ENCODE data around the gene AFG3L2.

Gene AFG3L2

DNA sequence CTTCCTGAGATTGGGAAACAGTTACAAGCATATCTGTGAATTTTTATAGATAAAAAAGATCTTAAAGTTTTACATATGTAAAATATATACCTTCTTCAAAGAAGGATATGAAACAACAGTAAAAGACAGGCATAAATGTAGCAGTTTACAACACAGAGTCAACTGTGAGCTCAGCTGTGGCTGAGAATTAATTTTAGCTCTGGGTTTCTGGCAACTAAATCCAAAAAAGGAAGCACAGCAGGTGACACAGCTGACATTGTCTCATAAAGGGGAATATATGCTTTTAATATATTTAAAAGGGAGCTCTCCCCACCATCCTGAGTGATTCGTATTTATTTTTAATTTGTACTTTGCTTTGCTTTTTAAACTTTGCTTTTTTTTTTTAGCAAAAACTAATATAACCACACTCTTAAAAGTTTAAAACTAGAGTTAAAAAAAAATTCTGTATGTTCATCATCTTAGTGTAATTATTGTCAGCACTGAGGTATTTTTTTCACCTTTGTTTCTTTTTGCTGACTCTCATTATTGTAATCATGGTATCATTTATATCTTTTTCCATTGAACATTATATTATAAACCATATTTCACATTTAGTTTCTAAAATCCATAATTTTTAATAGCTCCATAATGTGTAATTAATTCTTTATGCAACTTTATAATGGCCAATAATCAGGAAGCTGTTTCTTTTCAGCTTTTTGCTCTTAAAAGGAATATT, 62.3 kb downstream of the AFG3L2 start:
- Histone ChIP-seq H2AFZ (ENCODE audit: low read depth, low read length) (no peak overlapping the region; the same call in 1 of the 2 replicates), H3K36me3 (replicated peaks; ENCODE audit: low read depth, low read length) (peaks cover 12% of the 10 kb centered on the region), H3K9ac (ENCODE audit: low read length) (peak overlapping the region; percentile 57), H4K20me1 (ENCODE audit: insufficient read depth, low read length) (no peaks in the 10 kb centered on the region), H3K27me3 (ENCODE audit: low read depth, low read length) (no peaks in the 10 kb centered on the region), H3K4me2 (ENCODE audit: low read length) (peak overlapping the region; percentile 79), H3K4me3 (ENCODE audit: low read length) (peak overlapping the region; percentile 52), H3K27ac (ENCODE audit: low read length) (peak overlapping the region; percentile 87), H3K4me1 (ENCODE audit: low read length) (peaks cover 53% of the 10 kb centered on the region), H3K9me3 (ENCODE audit: insufficient read depth, low read length) (peaks cover 3% of the 10 kb centered on the region; the same call in 1 of the 2 replicates), H3K79me2 (ENCODE audit: low read length) (no peaks in the 10 kb centered on the region)
- TF ChIP-seq EZH2phosphoT487 (IDR thresholded peaks at IDR 0.05; ENCODE audit: low read depth) (no peak), CTCF (IDR thresholded peaks at IDR 0.05; ENCODE audit: low read depth, low read length) (no peak)

DNA sequence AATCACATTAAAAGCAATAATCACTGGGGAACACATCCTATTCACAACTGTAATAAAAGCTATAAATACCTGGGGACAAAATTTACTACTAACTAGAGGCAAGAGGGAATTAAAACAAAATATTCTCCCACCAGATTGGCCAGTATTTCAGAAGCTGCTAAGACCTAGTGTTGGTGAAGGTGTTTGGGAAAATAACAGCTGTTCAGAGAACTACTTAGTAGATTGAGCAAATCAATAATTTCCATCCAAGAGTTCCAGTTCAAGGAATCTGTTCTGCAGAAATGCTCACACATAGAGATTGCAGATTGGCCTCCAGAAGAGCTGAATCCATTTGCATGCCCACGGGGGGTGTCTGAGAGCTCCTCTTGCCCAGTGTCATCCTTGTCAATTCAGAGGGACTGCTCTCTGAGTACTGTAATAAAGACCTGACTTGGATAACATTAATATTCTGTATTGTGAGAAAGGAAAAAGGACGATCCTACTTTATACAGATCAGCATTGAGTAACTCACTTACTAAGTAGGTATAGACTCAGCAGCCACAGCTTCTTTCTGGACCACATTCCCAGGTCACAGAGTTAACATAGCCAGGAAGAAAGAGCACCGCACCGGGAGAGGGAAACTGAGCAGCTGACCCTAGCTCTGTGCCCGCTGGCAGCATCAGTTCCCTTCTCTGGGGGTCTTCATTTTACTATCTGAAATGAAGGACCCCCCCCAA, 63.3 kb downstream of the AFG3L2 start:
- peaks cover 12% of the 10 kb centered on the region for H3K36me3 ChIP-seq (replicated peaks; ENCODE audit: low read depth, low read length)
- TF ChIP-seq CTCF (IDR thresholded peaks at IDR 0.05; ENCODE audit: low read depth, low read length) (no peak), EZH2phosphoT487 (IDR thresholded peaks at IDR 0.05; ENCODE audit: low read depth) (no peak)
- H3K27ac ChIP-seq (ENCODE audit: low read length): peak overlapping the region; percentile 87
- peaks cover 3% of the 10 kb centered on the region; the same call in 1 of the 2 replicates for H3K9me3 ChIP-seq (ENCODE audit: insufficient read depth, low read length)
- no peak overlapping the region for H2AFZ ChIP-seq (ENCODE audit: low read depth, low read length)
- peaks cover 61% of the 10 kb centered on the region for H3K4me1 ChIP-seq (ENCODE audit: low read length)
- no peaks in the 10 kb centered on the region for H4K20me1 ChIP-seq (ENCODE audit: insufficient read depth, low read length)
- H3K4me3 ChIP-seq (ENCODE audit: low read length): peak overlapping the region; percentile 52; the same call in 1 of the 2 replicates
- peak overlapping the region; percentile 79 for H3K4me2 ChIP-seq (ENCODE audit: low read length)
- no peaks in the 10 kb centered on the region for H3K27me3 ChIP-seq (ENCODE audit: low read depth, low read length)
- H3K9ac ChIP-seq (ENCODE audit: low read length): peak overlapping the region; percentile 57
- no peaks in the 10 kb centered on the region for H3K79me2 ChIP-seq (ENCODE audit: low read length)

GRCh38 chr18:12312976-12313375, 64.1 kb downstream of the AFG3L2 start:
- peaks cover 54% of the 10 kb centered on the region for H3K4me1 ChIP-seq (ENCODE audit: low read length)
- no peaks in the 10 kb centered on the region for H3K27me3 ChIP-seq (ENCODE audit: low read depth, low read length)
- no peak overlapping the region for H3K4me2 ChIP-seq (ENCODE audit: low read length)
- no peak overlapping the region for H2AFZ ChIP-seq (ENCODE audit: low read depth, low read length)
- no peaks in the 10 kb centered on the region for H3K79me2 ChIP-seq (ENCODE audit: low read length)
- peaks cover 12% of the 10 kb centered on the region for H3K36me3 ChIP-seq (replicated peaks; ENCODE audit: low read depth, low read length)
- peaks cover 3% of the 10 kb centered on the region; the same call in 1 of the 2 replicates for H3K9me3 ChIP-seq (ENCODE audit: insufficient read depth, low read length)
- TF ChIP-seq CTCF (IDR thresholded peaks at IDR 0.05; ENCODE audit: low read depth, low read length) (no peak), EZH2phosphoT487 (IDR thresholded peaks at IDR 0.05; ENCODE audit: low read depth) (no peak)
- no peak overlapping the region for H3K9ac ChIP-seq (ENCODE audit: low read length)
- H4K20me1 ChIP-seq (ENCODE audit: insufficient read depth, low read length): no peaks in the 10 kb centered on the region
- H3K4me3 ChIP-seq (ENCODE audit: low read length): no peak overlapping the region
- no peak overlapping the region for H3K27ac ChIP-seq (ENCODE audit: low read length)

DNA sequence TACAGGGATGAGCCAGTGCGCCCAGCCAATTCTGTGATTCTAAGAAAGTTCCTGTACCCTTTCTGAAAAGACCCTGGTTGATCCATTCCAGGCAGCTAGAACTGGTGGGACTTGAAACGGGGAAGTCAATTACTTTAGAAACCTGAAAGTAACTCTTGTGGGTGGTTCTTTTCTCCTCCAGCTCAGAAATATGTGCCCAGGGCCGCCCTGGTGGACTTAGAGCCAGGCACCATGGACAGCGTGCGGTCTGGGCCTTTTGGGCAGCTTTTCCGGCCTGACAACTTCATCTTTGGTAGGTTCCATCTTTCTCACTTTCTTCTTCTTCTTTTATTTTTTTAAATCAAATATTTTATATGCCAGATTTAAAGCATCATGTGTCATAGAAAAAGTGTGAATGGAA, 66.3 kb downstream of the AFG3L2 start:
- H3K4me2 ChIP-seq (ENCODE audit: low read length): no peak overlapping the region
- TF ChIP-seq EZH2phosphoT487 (IDR thresholded peaks at IDR 0.05; ENCODE audit: low read depth): no peak
- TF ChIP-seq CTCF (IDR thresholded peaks at IDR 0.05; ENCODE audit: low read depth, low read length): no peak

More for the DNA sequence above, 66.3 kb downstream of the AFG3L2 start:
- Histone ChIP-seq H3K79me2 (ENCODE audit: low read length) (no peaks in the 10 kb centered on the region), H3K9ac (ENCODE audit: low read length) (no peak overlapping the region), H3K4me3 (ENCODE audit: low read length) (no peak overlapping the region), H4K20me1 (ENCODE audit: insufficient read depth, low read length) (no peaks in the 10 kb centered on the region), H3K27ac (ENCODE audit: low read length) (no peak overlapping the region), H3K9me3 (ENCODE audit: insufficient read depth, low read length) (peaks cover 3% of the 10 kb centered on the region; the same call in 1 of the 2 replicates), H2AFZ (ENCODE audit: low read depth, low read length) (no peak overlapping the region), H3K36me3 (replicated peaks; ENCODE audit: low read depth, low read length) (peaks cover 12% of the 10 kb centered on the region), H3K27me3 (ENCODE audit: low read depth, low read length) (no peaks in the 10 kb centered on the region), H3K4me1 (ENCODE audit: low read length) (peaks cover 35% of the 10 kb centered on the region)
